Mesothelial cell of epicardium (in vitro differentiated cells): Measurements from ENCODE around the gene TAB3. TPM values are rescaled to one million over a fixed set of nuclear protein-coding genes. Genes with fewer than 3 reads are reported as not detected.

Source experiments
- DNase-seq, 2 experiments: peaks; one replicate each; pipeline ENCODE4 v3.0.0; 2021; ENCODE audit warnings: low spot score in 2 of 2; ENCODE audit not compliant: unreplicated experiment in 2 of 2
- H3K27ac Mint-ChIP-seq: 2 replicates; pipeline ENCODE4 v1.8.0; 2021; ENCODE audit warnings: mixed read lengths
- H3K27me3 Mint-ChIP-seq: 2 replicates; pipeline ENCODE4 v1.8.0; 2021; ENCODE audit warnings: low read depth, mixed read lengths
- H3K36me3 Mint-ChIP-seq: 2 replicates; pipeline ENCODE4 v1.8.0; 2021; ENCODE audit warnings: mixed read lengths
- H3K4me1 Mint-ChIP-seq: 2 replicates; pipeline ENCODE4 v1.8.0; 2021; ENCODE audit warnings: mixed read lengths
- H3K4me3 Mint-ChIP-seq: 2 replicates; pipeline ENCODE4 v1.8.0; 2021; ENCODE audit warnings: mild to moderate bottlenecking, moderate library complexity, mixed read lengths
- H3K9me3 Mint-ChIP-seq: 2 replicates; pipeline ENCODE4 v1.8.0; 2021; ENCODE audit warnings: mixed read lengths
- total RNA-seq: library from RNA; stranded (reverse); gene quantifications from 3 replicates; pipeline ENCODE4 v1.2.1, GENCODE V29; 2021
- TF ChIP-seq, protein P1 (sequence below): fragments of 200-600 bp; sonication (generic); IDR thresholded peaks from one replicate; pipeline ENCODE4 v1.5.0; 2021; ENCODE audit warnings: antibody characterized with exemption; ENCODE audit not compliant: unreplicated experiment

TAB3 gene
- total RNA-seq, 1 donor from 2014 or later, result 28.9 TPM

GRCh38 chrX:30863974-30864373, 25.1 kb downstream of the TAB3 start:
- H3K36me3 Mint-ChIP-seq, result peaks cover 7% of the 10 kb centered on the region
- no peaks in the 10 kb centered on the region for H3K4me1 Mint-ChIP-seq
- H3K27me3 Mint-ChIP-seq, result no peaks in the 10 kb centered on the region
- DNase-seq, result no peak
- TF ChIP-seq, protein P1, sequence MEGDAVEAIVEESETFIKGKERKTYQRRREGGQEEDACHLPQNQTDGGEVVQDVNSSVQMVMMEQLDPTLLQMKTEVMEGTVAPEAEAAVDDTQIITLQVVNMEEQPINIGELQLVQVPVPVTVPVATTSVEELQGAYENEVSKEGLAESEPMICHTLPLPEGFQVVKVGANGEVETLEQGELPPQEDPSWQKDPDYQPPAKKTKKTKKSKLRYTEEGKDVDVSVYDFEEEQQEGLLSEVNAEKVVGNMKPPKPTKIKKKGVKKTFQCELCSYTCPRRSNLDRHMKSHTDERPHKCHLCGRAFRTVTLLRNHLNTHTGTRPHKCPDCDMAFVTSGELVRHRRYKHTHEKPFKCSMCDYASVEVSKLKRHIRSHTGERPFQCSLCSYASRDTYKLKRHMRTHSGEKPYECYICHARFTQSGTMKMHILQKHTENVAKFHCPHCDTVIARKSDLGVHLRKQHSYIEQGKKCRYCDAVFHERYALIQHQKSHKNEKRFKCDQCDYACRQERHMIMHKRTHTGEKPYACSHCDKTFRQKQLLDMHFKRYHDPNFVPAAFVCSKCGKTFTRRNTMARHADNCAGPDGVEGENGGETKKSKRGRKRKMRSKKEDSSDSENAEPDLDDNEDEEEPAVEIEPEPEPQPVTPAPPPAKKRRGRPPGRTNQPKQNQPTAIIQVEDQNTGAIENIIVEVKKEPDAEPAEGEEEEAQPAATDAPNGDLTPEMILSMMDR, result no peak
- no peak overlapping the region for H3K4me3 Mint-ChIP-seq
- no peak overlapping the region for H3K27ac Mint-ChIP-seq
- H3K9me3 Mint-ChIP-seq, result peaks cover 4% of the 10 kb centered on the region

- Mint-ChIP-seq H3K36me3 (peaks cover 25% of the 10 kb centered on the region), H3K27me3 (no peaks in the 10 kb centered on the region), H3K4me1 (no peaks in the 10 kb centered on the region), H3K4me3 (no peak overlapping the region), H3K27ac (no peak overlapping the region), H3K9me3 (peaks cover 17% of the 10 kb centered on the region)
- DNase-seq, result no peak
- TF ChIP-seq, protein P1, result no peak
Measured at GRCh38 chrX:30858098-30858497, 31.0 kb downstream of the TAB3 start.

DNA sequence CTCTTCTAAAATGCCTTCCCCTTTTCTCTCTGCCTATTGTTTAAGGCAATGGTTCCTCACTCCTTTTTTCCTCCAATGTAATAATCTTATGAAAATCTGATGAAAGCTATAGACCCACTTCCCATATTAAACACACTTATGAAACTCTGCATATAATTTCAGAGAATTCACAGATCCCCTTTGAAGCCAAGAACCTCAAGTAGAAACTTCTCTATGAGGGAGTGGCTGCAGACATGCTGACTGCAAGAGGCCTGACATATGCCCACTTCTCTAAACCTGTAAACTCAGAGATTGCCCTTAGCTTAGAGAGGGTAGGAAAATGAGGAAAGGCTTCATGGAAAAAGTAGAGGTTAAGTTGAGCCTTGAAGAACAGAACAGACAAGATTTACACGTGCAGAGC, 37.6 kb downstream of the TAB3 start:
- Mint-ChIP-seq H3K27me3 (no peaks in the 10 kb centered on the region), H3K9me3 (peaks cover 22% of the 10 kb centered on the region), H3K27ac (no peak overlapping the region), H3K4me3 (no peak overlapping the region), H3K4me1 (peaks cover 4% of the 10 kb centered on the region), H3K36me3 (peaks cover 24% of the 10 kb centered on the region)
- no peak for DNase-seq
- TF ChIP-seq, protein P1, result no peak

DNA sequence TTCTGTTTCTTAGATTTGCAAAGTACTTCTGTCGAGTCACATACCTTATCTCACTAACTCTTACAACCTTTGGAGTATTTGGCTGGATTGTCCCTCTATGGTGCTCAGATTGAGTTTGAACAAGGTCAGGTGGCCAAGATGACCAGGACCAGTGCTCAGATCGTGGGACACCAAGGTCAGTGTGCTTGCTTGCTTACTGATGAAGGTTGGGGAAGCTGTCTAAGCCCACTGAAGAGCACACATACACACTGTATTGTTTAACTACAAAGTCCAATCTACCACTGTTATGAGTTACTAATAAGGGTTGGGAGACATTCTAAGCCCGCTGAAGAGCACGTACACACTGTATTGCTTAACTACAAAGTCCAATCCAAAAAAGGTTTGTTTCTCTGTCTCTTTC, 53.7 kb downstream of the TAB3 start:
- H3K36me3 Mint-ChIP-seq, result peaks cover 55% of the 10 kb centered on the region
- no peak overlapping the region for H3K27ac Mint-ChIP-seq
- TF ChIP-seq, protein P1, result no peak
- peaks cover 27% of the 10 kb centered on the region for H3K9me3 Mint-ChIP-seq
- no peaks in the 10 kb centered on the region for H3K27me3 Mint-ChIP-seq
- no peaks in the 10 kb centered on the region for H3K4me1 Mint-ChIP-seq
- H3K4me3 Mint-ChIP-seq, result no peak overlapping the region
- no peak for DNase-seq

DNA sequence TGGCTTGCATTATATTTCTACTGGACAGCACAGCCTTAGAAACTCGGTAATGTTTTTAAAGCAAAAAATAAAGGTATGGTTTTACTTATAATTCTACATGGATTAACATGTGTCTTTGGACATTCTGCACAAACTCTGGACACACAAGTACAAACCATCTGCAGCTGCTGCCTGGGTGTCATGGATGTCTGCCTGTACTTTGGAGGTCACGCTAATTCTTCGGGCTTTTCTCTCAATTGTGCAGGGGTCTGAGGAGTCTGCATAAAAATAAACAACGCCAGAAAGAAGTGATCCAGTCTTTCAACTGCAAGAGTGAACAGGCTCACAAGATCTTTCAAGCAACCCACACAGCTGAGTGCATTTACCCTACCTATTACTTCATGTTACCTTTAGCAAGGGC, 55.2 kb downstream of the TAB3 start:
- Mint-ChIP-seq H3K4me1 (no peaks in the 10 kb centered on the region), H3K27ac (no peak overlapping the region), H3K4me3 (no peak overlapping the region), H3K36me3 (peaks cover 41% of the 10 kb centered on the region), H3K27me3 (no peaks in the 10 kb centered on the region), H3K9me3 (peaks cover 17% of the 10 kb centered on the region)
- DNase-seq, result no peak
- TF ChIP-seq, protein P1, result no peak

GRCh38 chrX:30831082-30831481, 58.0 kb downstream of the TAB3 start:
- H3K4me1 Mint-ChIP-seq, result no peaks in the 10 kb centered on the region
- H3K27me3 Mint-ChIP-seq, result no peaks in the 10 kb centered on the region
- TF ChIP-seq, protein P1, result no peak
- peaks cover 23% of the 10 kb centered on the region for H3K36me3 Mint-ChIP-seq
- peaks cover 6% of the 10 kb centered on the region for H3K9me3 Mint-ChIP-seq
- no peak overlapping the region for H3K27ac Mint-ChIP-seq
- no peak for DNase-seq
- H3K4me3 Mint-ChIP-seq, result no peak overlapping the region
